HEK293 (cell line): ENCODE data around the gene SMOC1.

Experiments
- CTCF ChIP-seq: fragments of 450-650 bp; formaldehyde crosslinking; IDR thresholded peaks from 2 replicates; pipeline ENCODE4 v1.5.1; 2016; ENCODE audit warnings: missing biosample characterization, missing genetic modification characterization
- KLF10 ChIP-seq: fragments of 450-650 bp; IDR thresholded peaks from 2 replicates; pipeline ENCODE4 v1.5.1; 2018; ENCODE audit warnings: missing biosample characterization, mild to moderate bottlenecking, missing genetic modification characterization
- MEIS1 ChIP-seq: sonication (generic); formaldehyde crosslinking; IDR thresholded peaks from 2 replicates; pipeline ENCODE4 v1.8.1; 2022; ENCODE audit warnings: missing genetic modification reagents, mild to moderate bottlenecking, borderline replicate concordance
- REPIN1 ChIP-seq: fragments of 450-650 bp; formaldehyde crosslinking; IDR thresholded peaks from 2 replicates; pipeline ENCODE4 v1.5.1; 2017; ENCODE audit warnings: missing biosample characterization, missing genetic modification characterization, low read depth
- ZBTB20 ChIP-seq: fragments of 450-650 bp; formaldehyde crosslinking; IDR thresholded peaks from 2 replicates; pipeline ENCODE4 v1.5.1; 2016; ENCODE audit warnings: missing biosample characterization, missing genetic modification characterization
- ZNF16 ChIP-seq: fragments of 450-650 bp; formaldehyde crosslinking; IDR thresholded peaks from 2 replicates; pipeline ENCODE4 v1.5.1; 2016; ENCODE audit warnings: low read depth, missing biosample characterization, missing genetic modification characterization
- ZNF433 ChIP-seq: fragments of 450-650 bp; formaldehyde crosslinking; IDR thresholded peaks from 2 replicates; pipeline ENCODE4 v1.5.1; 2016; ENCODE audit warnings: missing biosample characterization, missing genetic modification characterization, low read depth
- ZNF488 ChIP-seq: fragments of 450-650 bp; formaldehyde crosslinking; IDR thresholded peaks from 2 replicates; pipeline ENCODE4 v1.5.1; 2016; ENCODE audit warnings: missing biosample characterization, missing genetic modification characterization
- ZNF555 ChIP-seq: fragments of 450-650 bp; formaldehyde crosslinking; conservative IDR thresholded peaks from 2 replicates; pipeline ENCODE4 v1.5.1; 2017; ENCODE audit warnings: missing biosample characterization, mild to moderate bottlenecking, missing genetic modification characterization, inconsistent platforms
- ZNF596 ChIP-seq: fragments of 450-650 bp; IDR thresholded peaks from 2 replicates; pipeline ENCODE4 v1.5.0; 2018; ENCODE audit warnings: missing biosample characterization, mild to moderate bottlenecking, missing genetic modification characterization, moderate library complexity
- ZNF658 ChIP-seq: fragments of 450-650 bp; formaldehyde crosslinking; IDR thresholded peaks from 2 replicates; pipeline ENCODE4; 2016; ENCODE audit warnings: missing biosample characterization, missing genetic modification characterization
- ZNF660 ChIP-seq: fragments of 450-650 bp; IDR thresholded peaks from 2 replicates; pipeline ENCODE4 v1.5.1; 2018; ENCODE audit warnings: missing biosample characterization, mild to moderate bottlenecking, missing genetic modification characterization
- TF ChIP-seq, protein P1 (sequence below): fragments of 450-650 bp; formaldehyde crosslinking; IDR thresholded peaks from 2 replicates; pipeline ENCODE4 v1.5.1; 2017; ENCODE audit warnings: missing biosample characterization, missing genetic modification characterization
- TF ChIP-seq, protein P2 (sequence below): fragments of 450-650 bp; formaldehyde crosslinking; IDR thresholded peaks from 2 replicates; pipeline ENCODE4 v1.5.1; 2016; ENCODE audit warnings: missing biosample characterization, missing genetic modification characterization

DNA sequence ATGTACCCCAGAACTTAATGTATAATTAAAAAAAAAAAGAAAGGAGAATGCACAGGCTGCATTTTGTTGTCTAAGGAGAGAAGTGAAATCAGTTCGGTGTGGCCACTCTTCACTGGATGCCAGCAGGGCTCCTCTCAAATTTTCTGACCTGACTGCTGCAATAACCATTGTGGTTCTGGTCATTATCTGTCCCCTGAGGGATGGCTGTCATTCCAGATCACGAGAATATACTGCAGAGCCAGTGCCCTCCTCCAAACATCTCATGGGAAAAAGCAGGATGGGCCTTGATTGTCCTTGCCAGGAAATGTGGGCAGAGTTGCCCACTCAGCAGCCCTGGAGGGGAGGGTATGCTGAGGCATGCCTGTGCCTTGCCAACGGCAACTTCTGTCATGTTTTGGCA, 170.4 kb downstream of the SMOC1 start:
- TF ChIP-seq KLF10 (tag by site-specific recombination) (no peak), CTCF (no peak), REPIN1 (tag by site-specific recombination) (no peak), ZNF433 (no peak), ZNF658 (no peak), ZNF555 (tag by site-specific recombination) (no peak), MEIS1 (no peak), ZBTB20 (tag by site-specific recombination) (no peak), ZNF488 (no peak), ZNF596 (tag by site-specific recombination) (no peak), ZNF16 (tag by site-specific recombination) (no peak), ZNF660 (tag by site-specific recombination) (no peak)
- TF ChIP-seq, protein P1, sequence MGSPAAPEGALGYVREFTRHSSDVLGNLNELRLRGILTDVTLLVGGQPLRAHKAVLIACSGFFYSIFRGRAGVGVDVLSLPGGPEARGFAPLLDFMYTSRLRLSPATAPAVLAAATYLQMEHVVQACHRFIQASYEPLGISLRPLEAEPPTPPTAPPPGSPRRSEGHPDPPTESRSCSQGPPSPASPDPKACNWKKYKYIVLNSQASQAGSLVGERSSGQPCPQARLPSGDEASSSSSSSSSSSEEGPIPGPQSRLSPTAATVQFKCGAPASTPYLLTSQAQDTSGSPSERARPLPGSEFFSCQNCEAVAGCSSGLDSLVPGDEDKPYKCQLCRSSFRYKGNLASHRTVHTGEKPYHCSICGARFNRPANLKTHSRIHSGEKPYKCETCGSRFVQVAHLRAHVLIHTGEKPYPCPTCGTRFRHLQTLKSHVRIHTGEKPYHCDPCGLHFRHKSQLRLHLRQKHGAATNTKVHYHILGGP = no peak
- TF ChIP-seq, protein P2, sequence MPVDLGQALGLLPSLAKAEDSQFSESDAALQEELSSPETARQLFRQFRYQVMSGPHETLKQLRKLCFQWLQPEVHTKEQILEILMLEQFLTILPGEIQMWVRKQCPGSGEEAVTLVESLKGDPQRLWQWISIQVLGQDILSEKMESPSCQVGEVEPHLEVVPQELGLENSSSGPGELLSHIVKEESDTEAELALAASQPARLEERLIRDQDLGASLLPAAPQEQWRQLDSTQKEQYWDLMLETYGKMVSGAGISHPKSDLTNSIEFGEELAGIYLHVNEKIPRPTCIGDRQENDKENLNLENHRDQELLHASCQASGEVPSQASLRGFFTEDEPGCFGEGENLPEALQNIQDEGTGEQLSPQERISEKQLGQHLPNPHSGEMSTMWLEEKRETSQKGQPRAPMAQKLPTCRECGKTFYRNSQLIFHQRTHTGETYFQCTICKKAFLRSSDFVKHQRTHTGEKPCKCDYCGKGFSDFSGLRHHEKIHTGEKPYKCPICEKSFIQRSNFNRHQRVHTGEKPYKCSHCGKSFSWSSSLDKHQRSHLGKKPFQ (tag by site-specific recombination) = no peak
